IMR-90 (cell line): ENCODE results near the gene EYS. TPM values are rescaled to one million over a fixed set of nuclear protein-coding genes. Genes with fewer than 3 reads are reported as not detected.
A peak's percentile ranks its signal among the peaks of the same experiment; 100 is the strongest.

Experiments
- ATAC-seq: fragments of 200-7000 bp; cut with Tn5 transposase; 2 replicates; pipeline ENCODE4 v1.9.1; 2020; ENCODE audit warnings: low read depth, mild to moderate bottlenecking, moderate library complexity
- BruUV-seq: library from RNA; stranded (reverse); fragments of 400-500 nt; replicated peaks from 2 replicates; lab custom pipeline; 2021; lab: Mats Ljungman, UMichigan
- CTCF ChIA-PET: fragments of 300-600 bp; formaldehyde crosslinking; extraction: SDS; loops from one replicate; lab custom pipeline; 2021; ENCODE audit warnings: antibody characterized with exemption; lab: Yijun Ruan, JAX
- POLR2A ChIA-PET: fragments of 300-600 bp; sonication (Branson Sonifier 250); formaldehyde crosslinking; loops from one replicate; lab custom pipeline; 2022; ENCODE audit warnings: antibody characterized with exemption; ENCODE audit not compliant: unreplicated experiment; lab: Charles Lee
- DNase-seq: peaks from one replicate; pipeline ENCODE4 v3.0.0; 2013
- H2AFZ ChIP-seq: replicated peaks from 2 replicates; pipeline ENCODE3; 2013; ENCODE audit warnings: low read length, mild to moderate bottlenecking; ENCODE audit not compliant: poor library complexity
- H2AK5ac ChIP-seq: 2 replicates; pipeline ENCODE4 v1.6.1; 2013; ENCODE audit warnings: low read depth, low read length, inconsistent platforms
- H2AK9ac ChIP-seq: replicated peaks from 2 replicates; pipeline ENCODE3; 2013; ENCODE audit warnings: mild to moderate bottlenecking, low read depth, low read length, moderate library complexity; ENCODE audit not compliant: poor library complexity
- H2BK120ac ChIP-seq: 2 replicates; pipeline ENCODE4 v1.6.1; 2013; ENCODE audit warnings: low read depth, low read length, inconsistent platforms
- H2BK15ac ChIP-seq: 3 replicates; pipeline ENCODE4 v1.6.1; 2013; ENCODE audit warnings: low read depth, low read length, inconsistent platforms
- H2BK20ac ChIP-seq: 2 replicates; pipeline ENCODE4 v1.6.1; 2013; ENCODE audit warnings: low read depth, mild to moderate bottlenecking, inconsistent platforms, low read length, moderate library complexity
- H2BK5ac ChIP-seq: 2 replicates; pipeline ENCODE4 v1.6.1; 2013; ENCODE audit warnings: mild to moderate bottlenecking, low read depth, low read length, inconsistent platforms; ENCODE audit not compliant: poor library complexity, severe bottlenecking
- H3K14ac ChIP-seq: replicated peaks from 2 replicates; pipeline ENCODE4 v1.6.1; 2013; ENCODE audit warnings: low read depth, low read length, inconsistent platforms
- H3K18ac ChIP-seq: 2 replicates; pipeline ENCODE4 v1.6.1; 2013; ENCODE audit warnings: low read depth, low read length, control low read depth
- H3K23ac ChIP-seq: 2 replicates; pipeline ENCODE4 v1.6.1; 2013; ENCODE audit warnings: low read depth, low read length, inconsistent platforms
- H3K27ac ChIP-seq: 2 replicates; pipeline ENCODE4 v1.5.1; 2013; ENCODE audit warnings: mild to moderate bottlenecking, control low read depth, low read length; ENCODE audit not compliant: insufficient read depth
- H3K27me3 ChIP-seq: 2 replicates; pipeline ENCODE4 v1.6.1; 2013; ENCODE audit warnings: low read length; ENCODE audit not compliant: control insufficient read depth, insufficient read depth
- H3K36me3 ChIP-seq: 2 replicates; pipeline ENCODE4 v1.6.1; 2013; ENCODE audit warnings: low read length, mixed read lengths; ENCODE audit not compliant: control insufficient read depth, insufficient read depth
- H3K4ac ChIP-seq: 2 replicates; pipeline ENCODE4 v1.6.1; 2013; ENCODE audit warnings: low read depth, low read length, inconsistent platforms
- H3K4me1 ChIP-seq: 2 replicates; pipeline ENCODE4 v1.6.1; 2013; ENCODE audit warnings: low read length, mixed read lengths; ENCODE audit not compliant: control insufficient read depth, insufficient read depth
- H3K4me2 ChIP-seq: 2 replicates; pipeline ENCODE4 v1.6.1; 2013; ENCODE audit warnings: low read depth, mild to moderate bottlenecking, control low read depth, low read length, moderate library complexity
- H3K4me3 ChIP-seq: 2 replicates; pipeline ENCODE4 v1.5.1; 2013; ENCODE audit warnings: low read depth, mild to moderate bottlenecking, control low read depth, low read length, moderate library complexity; ENCODE audit not compliant: insufficient read depth
- H3K56ac ChIP-seq: 2 replicates; pipeline ENCODE4 v1.6.1; 2013; ENCODE audit warnings: low read length, inconsistent platforms; ENCODE audit not compliant: insufficient read depth; ENCODE audit errors: extremely low read depth
- H3K79me1 ChIP-seq, 2 experiments: 2 replicates each; pipeline ENCODE4 v1.6.1; 2013; ENCODE audit warnings: low read length in 2 of 2, inconsistent platforms in 1 of 2, low read depth in 1 of 2
- H3K9ac ChIP-seq: 2 replicates; pipeline ENCODE4 v1.6.1; 2013; ENCODE audit warnings: low read depth, low read length, control low read depth
- H3K9me1 ChIP-seq: 2 replicates; pipeline ENCODE4 v1.6.1; 2013; ENCODE audit warnings: low read length, inconsistent platforms; ENCODE audit not compliant: insufficient read depth
- H3K9me3 ChIP-seq: 2 replicates; pipeline ENCODE4 v1.6.1; 2013; ENCODE audit warnings: low read length; ENCODE audit not compliant: control insufficient read depth, insufficient read depth
- H4K20me1 ChIP-seq: 2 replicates; pipeline ENCODE4 v1.6.1; 2013; ENCODE audit warnings: low read length, inconsistent platforms; ENCODE audit not compliant: insufficient read depth
- H4K5ac ChIP-seq: 2 replicates; pipeline ENCODE4 v1.6.1; 2013; ENCODE audit warnings: mild to moderate bottlenecking, low read depth, low read length, control low read depth
- H4K8ac ChIP-seq, 2 experiments: 2 replicates each; pipeline ENCODE4 v1.6.1; 2013; ENCODE audit warnings: low read depth in 2 of 2, low read length in 2 of 2, control low read depth in 1 of 2, inconsistent platforms in 1 of 2
- H4K91ac ChIP-seq: 2 replicates; pipeline ENCODE4 v1.6.1; 2013; ENCODE audit warnings: low read depth, low read length, inconsistent platforms; ENCODE audit not compliant: insufficient read depth
- CEBPB ChIP-seq: IDR thresholded peaks from 2 replicates; pipeline ENCODE4 v1.6.1; 2012; ENCODE audit warnings: low read depth, low read length, improper control_type of control experiment
- RFX5 ChIP-seq: IDR thresholded peaks from 2 replicates; pipeline ENCODE4 v1.8.0; 2012; ENCODE audit warnings: low read depth, mild to moderate bottlenecking, low read length, moderate library complexity
- WGBS, 2 experiments: methylation state at CpG; one replicate each; pipeline versions ENCODE4 v1.1.5 to v1.1.7; 2013; ENCODE audit warnings: missing lambda C conversion rate in 2 of 2; ENCODE audit not compliant: insufficient read length in 1 of 2; ENCODE audit errors: extremely low coverage in 2 of 2; 5-methylcytosine and 5-hydroxymethylcytosine counted together
- dilution Hi-C: fragments of 300-500 bp; cut with HindIII; formaldehyde crosslinking; loops from one replicate; pipeline ENCODE4 v1.14.3; 2018; ENCODE audit warnings: low sequenced_read_pairs; ENCODE audit not compliant: unreplicated experiment
- in situ Hi-C: fragments of 300-500 bp; cut with MboI; formaldehyde crosslinking; loops from 3 replicates; pipeline ENCODE4 v1.14.3; 2019; ENCODE audit warnings: low sequenced_read_pairs, inconsistent platforms, mixed read lengths
- intact Hi-C: fragments of 100-400 bp; cut with micrococcal nuclease; formaldehyde crosslinking; loops from 2 replicates; pipeline ENCODE4 v1.10.0; 2022
- polyA plus RNA-seq, 3 experiments: library from polyadenylated mRNA; depleted of rRNA; stranded (reverse); fragments of >200 nt; gene quantifications; 2 replicates each; pipeline ENCODE4 v1.2.3, GENCODE V29; 2012; ENCODE audit warnings: low replicate concordance in 1 of 3
- total RNA-seq: library from RNA; depleted of rRNA; stranded (reverse); fragments of >200 nt; gene quantifications from 2 replicates; pipeline ENCODE4 v1.2.3, GENCODE V29; 2012
- TF ChIP-seq, protein P1 (sequence below): fragments of 150-350 bp; IDR thresholded peaks from 2 replicates; pipeline ENCODE4 v1.6.1; 2017; ENCODE audit warnings: mild to moderate bottlenecking, antibody characterized with exemption, low read length, low read depth

EYS gene
- total and polyA plus RNA-seq, 2 of the 4 experiments (the other 2 are of a cell fraction) = under 0.01 TPM; not detected in 1

DNA sequence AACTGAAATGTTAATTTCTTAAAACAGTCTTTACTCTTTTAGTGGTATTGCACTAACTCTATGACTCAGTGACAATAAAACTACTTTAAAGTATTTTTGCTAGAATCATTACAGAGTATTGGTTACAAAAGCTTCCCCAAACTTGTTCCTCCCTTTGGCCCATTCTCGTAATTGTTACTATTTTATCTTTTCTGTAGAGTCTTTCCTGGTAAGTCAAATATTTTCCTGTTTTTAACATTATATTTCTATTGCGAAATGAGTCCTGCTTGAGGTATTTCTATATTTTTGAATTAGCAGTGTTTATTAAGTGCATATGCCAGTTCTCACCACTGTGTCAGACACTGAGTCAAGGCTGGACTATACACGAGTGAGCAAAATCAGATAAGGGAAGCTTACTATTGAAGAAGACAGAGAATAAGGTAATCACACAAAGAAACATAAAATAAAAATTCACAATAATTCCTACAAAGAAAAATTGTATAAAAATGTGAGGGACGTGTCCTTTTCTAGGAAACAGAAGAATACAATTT, 970.5 kb downstream of the EYS start:
- Histone ChIP-seq H3K4me2 (no peak overlapping the region), H2AK5ac (no peak overlapping the region), H4K91ac (no peak overlapping the region), H3K27ac (no peak overlapping the region), H2BK15ac (no peak overlapping the region), H3K14ac (no peak overlapping the region), H3K9ac (no peak overlapping the region), H3K56ac (no peak overlapping the region), H4K8ac (no peak overlapping the region), H2AK9ac (no peak overlapping the region), H2BK20ac (no peak overlapping the region), H3K9me1 (no peaks in the 10 kb centered on the region), H3K18ac (no peak overlapping the region), H3K4me1 (no peaks in the 10 kb centered on the region), H3K27me3 (no peaks in the 10 kb centered on the region), H4K5ac (no peak overlapping the region), H3K4me3 (no peak overlapping the region), H2BK120ac (no peak overlapping the region), H4K20me1 (no peaks in the 10 kb centered on the region), H3K23ac (no peak overlapping the region), H3K79me1 (no peaks in the 10 kb centered on the region), H2BK5ac (no peak overlapping the region), H3K36me3 (no peaks in the 10 kb centered on the region), H3K4ac (no peak overlapping the region), H3K9me3 (no peaks in the 10 kb centered on the region), H2AFZ (no peak overlapping the region)
- TF ChIP-seq CEBPB = peak; percentile 45
- TF ChIP-seq, protein P1, sequence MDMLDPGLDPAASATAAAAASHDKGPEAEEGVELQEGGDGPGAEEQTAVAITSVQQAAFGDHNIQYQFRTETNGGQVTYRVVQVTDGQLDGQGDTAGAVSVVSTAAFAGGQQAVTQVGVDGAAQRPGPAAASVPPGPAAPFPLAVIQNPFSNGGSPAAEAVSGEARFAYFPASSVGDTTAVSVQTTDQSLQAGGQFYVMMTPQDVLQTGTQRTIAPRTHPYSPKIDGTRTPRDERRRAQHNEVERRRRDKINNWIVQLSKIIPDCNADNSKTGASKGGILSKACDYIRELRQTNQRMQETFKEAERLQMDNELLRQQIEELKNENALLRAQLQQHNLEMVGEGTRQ = no peak
- no peak for TF ChIP-seq RFX5
- no CpG with 5 or more reads among the region's 4 CpGs for WGBS, 2 experiments
- no peak for DNase-seq
- dilution Hi-C loops = no loop called here
- ChIA-PET POLR2A (no interaction called here), CTCF (interaction anchor here (0.5 kb wide), 1 partner anchor 1766 kb away, joined by 3 read pairs; no protein-coding TSS in a partner anchor)
- no peak for ATAC-seq
- intact Hi-C loops = no loop called here
- BruUV-seq = no TSS peak
- in situ Hi-C loops = no loop called here
